ENCODE data around the gene PDZD2.
"Not testable (repeated sequence)": the region's sequence is repeated elsewhere in the genome, so short reads cannot be mapped to it uniquely, and the experiment has no call there.

The PDZD2 gene

GRCh38 chr5:31663519-31663918, 24.6 kb downstream of the PDZD2 start:
- Histone ChIP-seq H3K9me3 (ENCODE audit: low read length) (no peaks in the 10 kb centered on the region), H3K4me3 (ENCODE audit: low read depth in 1 of 2, low read length in 2 of 2) (no peak overlapping the region), H3K27ac (ENCODE audit: low read depth, low read length) (no peak overlapping the region), H3K9ac (ENCODE audit: low read length) (no peak overlapping the region), H3K27me3 (ENCODE audit: control insufficient read depth in 1 of 2, insufficient read depth in 2 of 2, low read length in 2 of 2) (no peaks in the 10 kb centered on the region), H3K4me1 (ENCODE audit: insufficient read depth, low read length) (no peaks in the 10 kb centered on the region), H3K36me3 (ENCODE audit: insufficient read depth, low read length) (no peaks in the 10 kb centered on the region)

DNA sequence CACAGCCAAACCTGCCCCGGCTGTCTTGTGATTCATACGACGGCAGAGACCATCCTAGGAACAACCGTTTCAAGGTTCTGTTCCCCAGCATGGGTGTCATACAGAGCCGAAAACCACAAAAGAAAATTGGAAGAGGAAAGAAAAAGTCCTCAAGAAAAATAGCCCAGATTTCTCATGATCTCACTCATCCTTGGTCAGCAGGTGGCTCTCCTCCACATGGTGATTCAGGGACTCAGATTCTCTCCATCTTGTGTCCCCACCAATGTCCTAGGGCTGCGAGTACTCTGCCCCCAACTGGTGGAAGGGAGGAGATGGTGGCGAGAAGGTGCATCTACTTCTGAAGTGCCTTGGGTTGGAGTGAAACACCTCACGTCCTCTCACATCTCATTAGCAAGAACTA, 25.6 kb downstream of the PDZD2 start:
- no peaks in the 10 kb centered on the region for H3K4me1 ChIP-seq (ENCODE audit: insufficient read depth, low read length)
- H3K27me3 ChIP-seq (ENCODE audit: control insufficient read depth in 1 of 2, insufficient read depth in 2 of 2, low read length in 2 of 2) = no peaks in the 10 kb centered on the region
- H3K9me3 ChIP-seq (ENCODE audit: low read length) = no peaks in the 10 kb centered on the region
- no peak overlapping the region for H3K9ac ChIP-seq (ENCODE audit: low read length)
- no peaks in the 10 kb centered on the region for H3K36me3 ChIP-seq (ENCODE audit: insufficient read depth, low read length)
- H3K27ac ChIP-seq (ENCODE audit: low read depth, low read length) = no peak overlapping the region
- H3K4me3 ChIP-seq (ENCODE audit: low read depth in 1 of 2, low read length in 2 of 2) = no peak overlapping the region

DNA sequence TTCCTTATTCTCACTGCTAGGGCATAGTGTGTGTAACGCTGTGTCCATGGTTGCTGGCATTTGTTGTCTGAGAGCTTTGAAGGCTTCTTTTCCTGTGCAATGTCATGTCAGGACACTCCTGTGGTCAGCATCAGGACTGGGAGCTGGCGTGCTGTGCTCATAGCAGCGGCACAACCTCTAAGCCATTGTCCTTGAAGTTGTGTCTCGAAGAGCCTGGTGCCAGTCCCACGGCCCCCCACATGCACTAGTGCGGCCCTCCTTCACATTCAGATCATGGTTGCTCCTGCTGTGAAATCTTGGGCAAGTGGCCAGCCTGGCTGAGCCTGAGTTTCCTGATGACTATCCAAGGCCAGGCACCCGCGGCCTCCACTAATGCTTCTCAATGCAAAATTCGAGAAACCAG, 32.4 kb downstream of the PDZD2 start:
- Histone ChIP-seq H3K9ac (ENCODE audit: low read length) (no peak overlapping the region), H3K27ac (ENCODE audit: low read depth, low read length) (no peak overlapping the region), H3K27me3 (ENCODE audit: control insufficient read depth in 1 of 2, insufficient read depth in 2 of 2, low read length in 2 of 2) (no peaks in the 10 kb centered on the region), H3K4me1 (ENCODE audit: insufficient read depth, low read length) (no peaks in the 10 kb centered on the region), H3K4me3 (ENCODE audit: low read depth in 1 of 2, low read length in 2 of 2) (no peak overlapping the region), H3K9me3 (ENCODE audit: low read length) (no peaks in the 10 kb centered on the region), H3K36me3 (ENCODE audit: insufficient read depth, low read length) (no peaks in the 10 kb centered on the region)

DNA sequence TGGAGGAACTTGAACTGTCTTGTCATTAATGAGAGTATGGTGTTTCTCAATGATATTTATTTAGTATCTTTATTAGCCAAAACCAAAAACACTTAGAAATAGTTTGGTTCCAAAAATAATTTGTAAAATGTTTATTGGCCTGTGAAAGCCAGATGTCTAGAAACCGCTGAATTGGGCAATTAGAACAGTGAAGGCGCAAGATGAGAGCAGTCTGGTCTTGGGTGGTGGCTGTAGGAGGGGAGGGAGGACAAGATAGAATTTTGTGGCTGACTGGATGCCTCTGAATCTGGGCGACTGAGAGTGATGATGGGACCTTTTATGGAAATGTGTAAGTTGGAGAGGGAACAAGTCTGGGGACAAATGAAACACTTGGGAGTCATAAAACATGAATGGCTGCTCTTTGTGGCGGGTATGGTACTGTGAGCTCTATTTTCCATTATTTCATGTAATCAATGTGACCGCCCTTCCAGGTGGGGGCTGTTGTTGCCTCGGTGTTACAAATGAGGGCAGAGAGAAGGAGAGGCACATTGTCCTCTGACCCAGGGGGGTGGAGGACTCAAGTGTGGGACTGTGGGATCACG, 35.5 kb downstream of the PDZD2 start:
- H3K27ac ChIP-seq (ENCODE audit: low read depth, low read length) = no peak overlapping the region
- H3K9me3 ChIP-seq (ENCODE audit: low read length) = no peaks in the 10 kb centered on the region
- H3K36me3 ChIP-seq (ENCODE audit: insufficient read depth, low read length) = no peaks in the 10 kb centered on the region
- H3K4me1 ChIP-seq (ENCODE audit: insufficient read depth, low read length) = no peaks in the 10 kb centered on the region
- no peaks in the 10 kb centered on the region for H3K27me3 ChIP-seq (ENCODE audit: control insufficient read depth in 1 of 2, insufficient read depth in 2 of 2, low read length in 2 of 2)
- H3K9ac ChIP-seq (ENCODE audit: low read length) = no peak overlapping the region
- no peak overlapping the region for H3K4me3 ChIP-seq (ENCODE audit: low read depth in 1 of 2, low read length in 2 of 2)

DNA sequence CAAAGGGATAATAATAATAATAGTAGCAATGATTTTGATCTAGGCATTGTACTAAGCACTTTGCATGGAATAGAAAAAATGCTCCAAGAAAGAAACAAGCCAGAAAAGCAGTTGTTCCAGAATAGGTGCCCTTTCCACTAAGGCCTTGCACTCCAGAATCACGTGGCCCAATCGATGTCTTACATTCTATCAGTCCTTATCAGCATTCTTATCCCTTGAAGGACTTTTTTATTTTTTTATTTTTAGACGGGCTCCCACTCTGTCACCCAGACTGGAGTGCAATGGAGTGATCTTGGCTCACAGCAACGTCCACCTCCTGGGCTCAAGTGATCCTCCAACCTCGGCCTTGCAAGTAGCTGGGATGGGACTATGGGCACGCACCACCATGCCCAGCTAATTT, 36.5 kb downstream of the PDZD2 start:
- Histone ChIP-seq H3K36me3 (ENCODE audit: insufficient read depth, low read length) (no peaks in the 10 kb centered on the region), H3K4me3 (ENCODE audit: low read depth in 1 of 2, low read length in 2 of 2) (no peak overlapping the region), H3K9ac (ENCODE audit: low read length) (no peak overlapping the region), H3K9me3 (ENCODE audit: low read length) (no peaks in the 10 kb centered on the region), H3K27me3 (ENCODE audit: control insufficient read depth in 1 of 2, insufficient read depth in 2 of 2, low read length in 2 of 2) (no peaks in the 10 kb centered on the region), H3K4me1 (ENCODE audit: insufficient read depth, low read length) (no peaks in the 10 kb centered on the region), H3K27ac (ENCODE audit: low read depth, low read length) (no peak overlapping the region)

GRCh38 chr5:31678180-31678579, 39.2 kb downstream of the PDZD2 start:
- Histone ChIP-seq H3K27ac (ENCODE audit: low read depth, low read length) (no peak overlapping the region), H3K9me3 (ENCODE audit: low read length) (no peaks in the 10 kb centered on the region), H3K36me3 (ENCODE audit: insufficient read depth, low read length) (no peaks in the 10 kb centered on the region), H3K27me3 (ENCODE audit: control insufficient read depth in 1 of 2, insufficient read depth in 2 of 2, low read length in 2 of 2) (no peaks in the 10 kb centered on the region), H3K4me1 (ENCODE audit: insufficient read depth, low read length) (no peaks in the 10 kb centered on the region), H3K4me3 (ENCODE audit: low read depth in 1 of 2, low read length in 2 of 2) (no peak overlapping the region), H3K9ac (ENCODE audit: low read length) (no peak overlapping the region)

DNA sequence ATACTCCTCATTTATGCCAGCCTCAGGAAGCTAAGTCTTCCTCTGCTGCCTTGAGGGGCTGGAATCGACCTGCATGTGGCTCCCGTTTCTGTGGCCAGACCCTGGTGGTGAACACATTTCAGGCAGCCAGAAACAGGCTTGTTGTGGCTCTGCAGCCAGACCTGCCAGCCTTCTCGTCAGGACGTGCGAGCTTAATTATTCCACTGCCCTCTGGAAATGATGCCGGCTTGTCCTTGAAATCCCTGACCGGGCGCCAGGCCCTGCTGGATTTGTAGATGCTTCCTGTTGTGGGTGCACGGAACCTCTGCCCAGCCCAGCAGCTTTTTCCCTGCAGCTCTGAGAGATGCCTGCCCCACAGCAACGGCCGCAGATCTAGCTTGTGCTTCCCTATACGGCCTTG, 41.6 kb downstream of the PDZD2 start:
- H3K9ac ChIP-seq (ENCODE audit: low read length) = no peak overlapping the region
- no peaks in the 10 kb centered on the region for H3K4me1 ChIP-seq (ENCODE audit: insufficient read depth, low read length)
- H3K27me3 ChIP-seq (ENCODE audit: control insufficient read depth in 1 of 2, insufficient read depth in 2 of 2, low read length in 2 of 2) = no peaks in the 10 kb centered on the region
- H3K4me3 ChIP-seq (ENCODE audit: low read depth in 1 of 2, low read length in 2 of 2) = no peak overlapping the region
- no peak overlapping the region for H3K27ac ChIP-seq (ENCODE audit: low read depth, low read length)
- H3K36me3 ChIP-seq (ENCODE audit: insufficient read depth, low read length) = no peaks in the 10 kb centered on the region
- H3K9me3 ChIP-seq (ENCODE audit: low read length) = no peaks in the 10 kb centered on the region

GRCh38 chr5:31682025-31682424, 43.1 kb downstream of the PDZD2 start:
- Histone ChIP-seq H3K27ac (ENCODE audit: low read depth, low read length) (no peak overlapping the region), H3K9me3 (ENCODE audit: low read length) (no peaks in the 10 kb centered on the region), H3K36me3 (ENCODE audit: insufficient read depth, low read length) (no peaks in the 10 kb centered on the region), H3K27me3 (ENCODE audit: control insufficient read depth in 1 of 2, insufficient read depth in 2 of 2, low read length in 2 of 2) (no peaks in the 10 kb centered on the region), H3K4me3 (ENCODE audit: low read depth in 1 of 2, low read length in 2 of 2) (no peak overlapping the region), H3K4me1 (ENCODE audit: insufficient read depth, low read length) (no peaks in the 10 kb centered on the region), H3K9ac (ENCODE audit: low read length) (no peak overlapping the region)

DNA sequence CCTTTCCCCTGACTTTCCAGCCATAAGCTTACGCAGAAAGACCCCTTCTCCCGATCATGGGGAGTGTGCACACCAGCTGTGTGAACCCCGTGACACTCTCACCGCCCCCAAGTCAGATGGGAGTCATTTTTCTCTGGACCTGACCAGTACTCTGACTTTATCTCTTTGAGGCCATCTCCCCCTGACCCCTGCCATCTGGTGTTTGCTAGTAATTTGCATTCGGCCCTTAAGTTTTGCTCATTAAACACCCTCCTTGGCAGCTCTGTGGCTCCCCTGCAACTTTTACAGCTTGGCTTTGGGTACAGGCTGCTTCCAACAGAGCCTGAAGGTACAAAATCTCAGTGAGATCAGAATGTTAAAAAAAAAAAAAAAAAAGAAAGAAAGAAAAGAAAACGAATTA, 43.9 kb downstream of the PDZD2 start:
- no peaks in the 10 kb centered on the region for H3K4me1 ChIP-seq (ENCODE audit: insufficient read depth, low read length)
- H3K27me3 ChIP-seq (ENCODE audit: control insufficient read depth in 1 of 2, insufficient read depth in 2 of 2, low read length in 2 of 2) = no peaks in the 10 kb centered on the region
- H3K4me3 ChIP-seq (ENCODE audit: low read depth in 1 of 2, low read length in 2 of 2) = no peak overlapping the region
- H3K27ac ChIP-seq (ENCODE audit: low read depth, low read length) = no peak overlapping the region
- no peaks in the 10 kb centered on the region for H3K36me3 ChIP-seq (ENCODE audit: insufficient read depth, low read length)
- no peak overlapping the region for H3K9ac ChIP-seq (ENCODE audit: low read length)
- H3K9me3 ChIP-seq (ENCODE audit: low read length) = no peaks in the 10 kb centered on the region

DNA sequence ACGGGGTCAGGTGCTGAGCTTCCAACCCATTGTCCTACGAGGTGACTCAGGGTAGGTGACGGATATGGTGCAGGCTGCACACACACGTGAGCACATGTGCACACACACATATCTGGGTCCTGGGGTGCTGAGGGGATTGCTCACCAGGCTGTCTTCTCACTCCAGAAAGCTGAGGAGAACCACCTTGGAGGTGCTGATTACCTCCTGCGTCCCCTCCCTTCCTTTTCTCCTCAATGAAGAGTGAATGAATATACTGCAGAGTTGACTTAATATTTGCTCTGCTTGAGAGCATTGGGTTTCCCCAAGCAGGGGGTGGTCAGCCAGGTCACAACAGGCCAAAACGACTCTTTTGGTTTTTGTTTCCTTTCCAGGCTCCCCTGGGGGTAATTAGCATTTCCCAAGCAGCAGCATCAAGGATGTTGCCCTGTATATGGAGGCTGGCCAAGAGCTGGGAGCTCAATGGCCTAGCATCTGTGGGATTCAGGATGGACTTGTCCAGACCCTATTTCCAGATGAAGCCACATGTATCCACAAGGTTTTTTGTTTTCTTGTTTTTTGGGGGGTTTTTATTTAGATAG, 49.7 kb downstream of the PDZD2 start:
- H3K27me3 ChIP-seq (ENCODE audit: control insufficient read depth in 1 of 2, insufficient read depth in 2 of 2, low read length in 2 of 2) = no peaks in the 10 kb centered on the region
- H3K4me3 ChIP-seq (ENCODE audit: low read depth in 1 of 2, low read length in 2 of 2) = no peak overlapping the region
- no peak overlapping the region for H3K27ac ChIP-seq (ENCODE audit: low read depth, low read length)
- no peaks in the 10 kb centered on the region for H3K36me3 ChIP-seq (ENCODE audit: insufficient read depth, low read length)
- no peaks in the 10 kb centered on the region for H3K9me3 ChIP-seq (ENCODE audit: low read length)
- no peak overlapping the region for H3K9ac ChIP-seq (ENCODE audit: low read length)
- H3K4me1 ChIP-seq (ENCODE audit: insufficient read depth, low read length) = no peaks in the 10 kb centered on the region

GRCh38 chr5:31691408-31691807, 52.5 kb downstream of the PDZD2 start:
- not testable (repeated sequence) for H3K9me3 ChIP-seq (ENCODE audit: low read length); H3K4me3 ChIP-seq (ENCODE audit: low read depth in 1 of 2, low read length in 2 of 2); H3K4me1 ChIP-seq (ENCODE audit: insufficient read depth, low read length); H3K36me3 ChIP-seq (ENCODE audit: insufficient read depth, low read length); H3K27me3 ChIP-seq (ENCODE audit: control insufficient read depth in 1 of 2, insufficient read depth in 2 of 2, low read length in 2 of 2); H3K9ac ChIP-seq (ENCODE audit: low read length); H3K27ac ChIP-seq (ENCODE audit: low read depth, low read length)

DNA sequence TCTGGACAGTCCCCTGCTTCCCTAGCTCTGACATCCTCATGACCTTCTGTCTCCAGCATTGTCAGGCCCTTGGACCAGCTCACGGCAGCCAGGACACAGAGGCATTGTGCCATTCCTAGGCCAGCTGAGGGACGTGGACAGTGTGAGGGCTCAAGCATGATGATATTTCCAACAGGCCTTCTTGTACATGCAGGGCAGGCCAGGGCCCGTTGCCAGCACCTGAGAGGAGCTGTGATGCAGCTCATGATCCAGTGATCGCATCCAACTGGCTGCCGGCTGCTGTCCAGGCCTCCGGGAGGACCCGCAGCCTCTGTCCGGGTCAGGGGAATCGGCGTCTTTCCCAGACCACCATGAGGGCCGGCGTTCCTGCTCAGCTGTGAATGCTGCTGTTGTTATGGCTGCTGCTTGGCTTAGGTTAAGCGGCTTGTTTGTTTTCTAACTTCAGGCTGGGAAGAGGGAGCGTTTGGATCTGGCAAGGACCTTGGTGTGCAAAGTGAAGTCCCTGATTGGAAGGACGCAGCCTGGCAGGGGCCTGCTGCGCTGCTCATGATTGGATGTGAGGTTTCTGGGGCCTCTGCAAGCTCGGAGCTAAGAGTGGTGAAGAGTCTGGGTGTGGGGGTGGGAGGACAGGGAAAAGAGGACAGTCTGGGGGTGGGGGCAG, 53.8 kb downstream of the PDZD2 start:
- no peaks in the 10 kb centered on the region for H3K4me1 ChIP-seq (ENCODE audit: insufficient read depth, low read length)
- H3K4me3 ChIP-seq (ENCODE audit: low read depth in 1 of 2, low read length in 2 of 2) = no peak overlapping the region
- no peak overlapping the region for H3K27ac ChIP-seq (ENCODE audit: low read depth, low read length)
- no peaks in the 10 kb centered on the region for H3K9me3 ChIP-seq (ENCODE audit: low read length)
- no peaks in the 10 kb centered on the region for H3K27me3 ChIP-seq (ENCODE audit: control insufficient read depth in 1 of 2, insufficient read depth in 2 of 2, low read length in 2 of 2)
- H3K36me3 ChIP-seq (ENCODE audit: insufficient read depth, low read length) = no peaks in the 10 kb centered on the region
- H3K9ac ChIP-seq (ENCODE audit: low read length) = no peak overlapping the region

Measured in muscle layer of colon (tissue), 2 donors.